OCI-LY1 (cell line): Measurements from ENCODE around the gene BACE1-AS.

Source experiments
- H2AFZ ChIP-seq: fragments of 200-600 bp; sonication (generic), shearing (Covaris generic); 2 replicates; pipeline ENCODE4 v1.6.0; 2014; ENCODE audit warnings: antibody characterized with exemption, mild to moderate bottlenecking, low read length
- H3F3A ChIP-seq: fragments of 200-600 bp; sonication (generic), shearing (Covaris generic); 2 replicates; pipeline ENCODE4 v1.6.0; 2014; ENCODE audit warnings: mild to moderate bottlenecking, antibody characterized with exemption, low read length, moderate library complexity; ENCODE audit not compliant: insufficient read depth
- H3K27ac ChIP-seq: fragments of 200-600 bp; sonication (generic); 2 replicates; pipeline ENCODE4 v1.5.1; 2014; ENCODE audit warnings: low read length, mixed run types, mild to moderate bottlenecking, low read depth; ENCODE audit not compliant: poor library complexity, severe bottlenecking
- H3K27me3 ChIP-seq: fragments of 200-600 bp; sonication (generic); 2 replicates; pipeline ENCODE4 v1.6.0; 2014; ENCODE audit warnings: antibody characterized with exemption, mild to moderate bottlenecking, low read length, moderate library complexity; ENCODE audit not compliant: insufficient read depth
- H3K36me3 ChIP-seq: fragments of 200-600 bp; sonication (generic); 2 replicates; pipeline ENCODE4 v1.6.1; 2014; ENCODE audit warnings: mild to moderate bottlenecking, antibody characterized with exemption, low read length, moderate library complexity, mixed read lengths; ENCODE audit not compliant: insufficient read depth
- H3K4me1 ChIP-seq: fragments of 200-600 bp; sonication (generic); 2 replicates; pipeline ENCODE4 v1.5.1; 2014; ENCODE audit warnings: mild to moderate bottlenecking, low read length, moderate library complexity; ENCODE audit not compliant: insufficient read depth, severe bottlenecking
- H3K4me2 ChIP-seq: fragments of 200-600 bp; sonication (generic), shearing (Covaris generic); 2 replicates; pipeline ENCODE4 v1.6.1; 2014; ENCODE audit warnings: low read length
- H3K4me3 ChIP-seq: fragments of 200-600 bp; sonication (generic); 2 replicates; pipeline ENCODE4 v1.5.1; 2014; ENCODE audit warnings: low read length, low read depth, mild to moderate bottlenecking, mixed read lengths; ENCODE audit not compliant: poor library complexity, severe bottlenecking
- H3K79me2 ChIP-seq: fragments of 200-600 bp; shearing (Covaris generic); 2 replicates; pipeline ENCODE4 v1.6.1; 2016; ENCODE audit warnings: mixed run types, low read length, mixed read lengths; ENCODE audit not compliant: insufficient read depth
- H3K9ac ChIP-seq: fragments of 200-600 bp; sonication (generic), shearing (Covaris generic); 2 replicates; pipeline ENCODE4 v1.6.1; 2014; ENCODE audit warnings: mild to moderate bottlenecking, low read length, mixed read lengths
- H3K9me2 ChIP-seq: fragments of 200-600 bp; sonication (generic), shearing (Covaris generic); 2 replicates; pipeline ENCODE4 v1.6.1; 2014; ENCODE audit warnings: low read depth, mild to moderate bottlenecking, low read length, mixed read lengths
- H3K9me3 ChIP-seq: fragments of 200-600 bp; shearing (Covaris generic); 2 replicates; pipeline ENCODE4 v1.6.1; 2014; ENCODE audit warnings: low read length, mixed read lengths
- H4K20me1 ChIP-seq: fragments of 200-600 bp; sonication (generic), shearing (Covaris generic); 2 replicates; pipeline ENCODE4 v1.6.0; 2016; ENCODE audit warnings: mild to moderate bottlenecking, low read length; ENCODE audit not compliant: insufficient read depth
- CTCF ChIP-seq: fragments of 200-600 bp; sonication (generic), shearing (Covaris generic); IDR thresholded peaks from 2 replicates; pipeline ENCODE4 v1.5.1; 2017; ENCODE audit warnings: mild to moderate bottlenecking, antibody characterized with exemption, low read length, moderate library complexity, mixed read lengths
- EZH2 ChIP-seq: fragments of 200-600 bp; sonication (generic), shearing (Covaris generic); IDR thresholded peaks from 2 replicates; pipeline ENCODE4 v1.8.0; 2017; ENCODE audit warnings: borderline replicate concordance, mixed run types, mild to moderate bottlenecking, antibody characterized with exemption, low read length, moderate library complexity, mixed read lengths

Gene BACE1-AS

GRCh38 chr11:117313091-117313490, 21.9 kb downstream of the BACE1-AS start:
- Histone ChIP-seq H3K4me2 (no peak overlapping the region), H3K4me1 (no peaks in the 10 kb centered on the region), H3K27ac (no peak overlapping the region), H3K79me2 (no peaks in the 10 kb centered on the region), H4K20me1 (no peaks in the 10 kb centered on the region), H3K9me2 (no peaks in the 10 kb centered on the region), H2AFZ (no peak overlapping the region), H3K4me3 (no peak overlapping the region), H3K9me3 (no peaks in the 10 kb centered on the region), H3K36me3 (no peaks in the 10 kb centered on the region), H3K9ac (no peak overlapping the region), H3K27me3 (no peaks in the 10 kb centered on the region), H3F3A (no peaks in the 10 kb centered on the region)
- no peak for TF ChIP-seq EZH2
- no peak for TF ChIP-seq CTCF

- Histone ChIP-seq H3K27me3 (no peaks in the 10 kb centered on the region), H3F3A (no peaks in the 10 kb centered on the region), H3K4me2 (no peak overlapping the region), H3K79me2 (no peaks in the 10 kb centered on the region), H3K4me3 (no peak overlapping the region), H3K27ac (no peak overlapping the region), H3K36me3 (no peaks in the 10 kb centered on the region), H2AFZ (no peak overlapping the region), H3K9me2 (no peaks in the 10 kb centered on the region), H3K4me1 (no peaks in the 10 kb centered on the region), H3K9ac (no peak overlapping the region), H4K20me1 (no peaks in the 10 kb centered on the region), H3K9me3 (no peaks in the 10 kb centered on the region)
- TF ChIP-seq CTCF (no peak), EZH2 (no peak)
These were observed 23.0 kb downstream of the BACE1-AS start for GRCh38 chr11:117313828-117314768.

DNA sequence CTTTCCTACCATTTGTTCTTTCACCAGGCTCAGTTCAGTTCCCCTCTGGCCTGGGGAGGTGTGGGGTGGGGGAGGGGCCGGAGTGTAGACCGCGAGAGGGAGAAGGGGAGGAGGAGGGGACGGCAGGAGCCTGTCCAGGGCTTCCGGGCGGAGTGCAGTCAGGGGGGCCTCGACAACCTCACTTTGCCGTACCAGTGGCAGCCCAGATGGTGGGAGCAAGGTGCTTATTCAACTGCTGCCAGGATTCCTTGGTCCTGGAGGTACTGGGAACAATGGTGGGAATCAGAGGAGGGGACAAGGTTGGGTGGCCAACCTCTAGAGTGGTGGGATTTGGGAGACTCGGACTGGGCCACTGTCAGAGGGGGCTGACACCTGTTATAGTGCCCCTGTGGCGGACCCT, 23.7 kb downstream of the BACE1-AS start:
- no peak overlapping the region for H3K9ac ChIP-seq
- H3K79me2 ChIP-seq, result no peaks in the 10 kb centered on the region
- H3K4me1 ChIP-seq, result no peaks in the 10 kb centered on the region
- H3K4me2 ChIP-seq, result no peak overlapping the region
- H3K27ac ChIP-seq, result no peak overlapping the region
- no peaks in the 10 kb centered on the region for H4K20me1 ChIP-seq
- TF ChIP-seq EZH2 (no peak), CTCF (no peak)
- H3F3A ChIP-seq, result no peaks in the 10 kb centered on the region
- no peaks in the 10 kb centered on the region for H3K9me2 ChIP-seq
- H3K4me3 ChIP-seq, result no peak overlapping the region
- H3K36me3 ChIP-seq, result no peaks in the 10 kb centered on the region
- no peaks in the 10 kb centered on the region for H3K9me3 ChIP-seq
- H3K27me3 ChIP-seq, result no peaks in the 10 kb centered on the region
- H2AFZ ChIP-seq, result no peak overlapping the region
